GM10248 (cell line): ENCODE measurements around the gene KICS2.

Source experiments
- CTCF ChIA-PET: fragments of 300-600 bp; sonication (Branson Sonifier 250); formaldehyde crosslinking; extraction: SDS; loops from one replicate; lab custom pipeline; 2021; ENCODE audit warnings: antibody characterized with exemption; lab: Yijun Ruan, JAX
- POLR2A ChIA-PET: fragments of 350-650 bp; sonication (Branson Sonifier 250); formaldehyde crosslinking; extraction: SDS; loops from one replicate; lab custom pipeline; 2020; ENCODE audit warnings: antibody characterized with exemption; lab: Yijun Ruan, JAX
- DNase-seq: peaks from one replicate; pipeline ENCODE4 v3.0.0; 2012; ENCODE audit errors: extremely low spot score
- TF ChIP-seq, protein P1 (sequence below): IDR thresholded peaks from 2 replicates; pipeline ENCODE4 v1.5.1; 2012; ENCODE audit warnings: mild to moderate bottlenecking, low read depth; ENCODE audit errors: extremely low read depth, missing control alignments, control extremely low read depth

KICS2 gene

DNA sequence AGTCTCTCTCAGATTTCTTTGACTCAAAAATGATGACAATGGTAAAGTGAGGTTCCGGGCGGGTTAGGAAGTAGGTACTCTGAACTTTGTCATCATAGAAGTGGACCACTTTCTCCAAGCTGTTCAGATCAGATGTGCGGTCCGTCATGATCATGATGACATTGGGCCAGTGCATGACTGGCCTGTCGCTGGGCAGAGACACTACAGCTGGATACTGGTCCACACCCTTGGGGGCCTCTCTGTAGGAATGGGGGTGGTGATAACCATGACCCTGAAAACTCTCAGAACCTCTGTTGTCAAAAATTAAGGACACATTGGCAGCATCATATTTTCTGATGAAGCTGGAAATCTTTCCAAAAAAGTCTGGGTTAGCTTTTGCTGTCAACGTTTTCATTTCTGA lies 28.2 kb downstream of the KICS2 start:
- CTCF ChIA-PET = no interaction called here
- no peak for DNase-seq
- POLR2A ChIA-PET = no interaction called here
- TF ChIP-seq, protein P1, sequence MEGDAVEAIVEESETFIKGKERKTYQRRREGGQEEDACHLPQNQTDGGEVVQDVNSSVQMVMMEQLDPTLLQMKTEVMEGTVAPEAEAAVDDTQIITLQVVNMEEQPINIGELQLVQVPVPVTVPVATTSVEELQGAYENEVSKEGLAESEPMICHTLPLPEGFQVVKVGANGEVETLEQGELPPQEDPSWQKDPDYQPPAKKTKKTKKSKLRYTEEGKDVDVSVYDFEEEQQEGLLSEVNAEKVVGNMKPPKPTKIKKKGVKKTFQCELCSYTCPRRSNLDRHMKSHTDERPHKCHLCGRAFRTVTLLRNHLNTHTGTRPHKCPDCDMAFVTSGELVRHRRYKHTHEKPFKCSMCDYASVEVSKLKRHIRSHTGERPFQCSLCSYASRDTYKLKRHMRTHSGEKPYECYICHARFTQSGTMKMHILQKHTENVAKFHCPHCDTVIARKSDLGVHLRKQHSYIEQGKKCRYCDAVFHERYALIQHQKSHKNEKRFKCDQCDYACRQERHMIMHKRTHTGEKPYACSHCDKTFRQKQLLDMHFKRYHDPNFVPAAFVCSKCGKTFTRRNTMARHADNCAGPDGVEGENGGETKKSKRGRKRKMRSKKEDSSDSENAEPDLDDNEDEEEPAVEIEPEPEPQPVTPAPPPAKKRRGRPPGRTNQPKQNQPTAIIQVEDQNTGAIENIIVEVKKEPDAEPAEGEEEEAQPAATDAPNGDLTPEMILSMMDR = no peak

DNA sequence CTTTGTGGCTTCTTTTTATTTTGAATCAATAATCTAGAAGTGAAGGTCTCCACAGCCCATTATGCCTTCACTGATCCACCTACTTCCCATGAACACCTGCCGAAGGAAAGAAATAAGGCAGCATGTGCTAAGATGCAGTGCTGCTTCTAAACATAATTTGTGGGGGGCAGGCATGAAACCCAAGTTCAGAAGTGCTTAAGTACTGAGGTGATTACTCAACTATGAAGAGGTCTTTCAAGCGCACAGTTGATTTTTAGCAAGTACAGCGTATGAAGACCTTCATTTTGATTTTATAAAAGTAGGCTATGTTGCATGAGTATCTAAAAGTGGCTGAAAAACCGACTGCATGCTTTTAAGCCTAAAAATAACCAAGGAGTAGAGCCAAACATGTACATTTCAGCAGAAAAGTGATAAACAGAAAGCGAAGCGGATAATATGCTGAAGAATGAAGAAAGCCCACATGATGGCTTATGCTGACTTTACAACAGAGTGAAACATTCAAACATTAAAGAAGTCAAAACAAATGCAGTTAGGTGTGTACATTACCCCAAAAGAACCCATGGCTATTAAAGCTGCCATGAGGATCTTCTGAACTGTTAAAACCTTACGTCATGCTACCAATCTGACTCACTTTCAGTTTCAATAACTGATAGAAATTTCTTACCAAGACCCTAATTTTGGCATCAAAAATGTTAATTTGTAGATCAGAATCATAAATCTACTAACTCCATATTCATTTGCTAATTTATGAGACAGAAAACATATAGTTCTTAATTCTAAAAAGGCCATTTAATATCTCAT lies 29.3 kb downstream of the KICS2 start:
- peak; percentile 57 for DNase-seq
- TF ChIP-seq, protein P1 = no peak
- ChIA-PET CTCF (no interaction called here), POLR2A (no interaction called here)

DNA sequence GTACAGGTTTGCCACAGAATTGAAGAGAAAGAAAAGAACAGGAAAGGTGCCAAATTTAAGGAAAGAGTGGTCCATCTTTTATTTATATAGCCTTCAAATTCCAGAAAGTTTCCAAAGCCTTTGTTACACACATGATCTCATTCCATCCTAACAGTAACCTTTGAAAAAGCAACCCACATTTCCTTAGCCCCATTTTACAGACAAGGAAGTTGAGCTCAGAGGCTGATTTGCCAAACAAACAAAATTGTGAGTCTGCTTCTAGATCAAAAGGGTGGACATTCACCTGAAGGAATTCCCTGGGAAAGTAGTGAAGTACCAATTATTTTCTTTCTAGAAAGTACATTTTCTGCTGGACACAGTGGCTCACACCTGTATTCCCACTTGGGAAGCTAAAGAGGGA lies 32.0 kb downstream of the KICS2 start:
- ChIA-PET CTCF (no interaction called here), POLR2A (no interaction called here)
- TF ChIP-seq, protein P1 = no peak
- DNase-seq = no peak

DNA sequence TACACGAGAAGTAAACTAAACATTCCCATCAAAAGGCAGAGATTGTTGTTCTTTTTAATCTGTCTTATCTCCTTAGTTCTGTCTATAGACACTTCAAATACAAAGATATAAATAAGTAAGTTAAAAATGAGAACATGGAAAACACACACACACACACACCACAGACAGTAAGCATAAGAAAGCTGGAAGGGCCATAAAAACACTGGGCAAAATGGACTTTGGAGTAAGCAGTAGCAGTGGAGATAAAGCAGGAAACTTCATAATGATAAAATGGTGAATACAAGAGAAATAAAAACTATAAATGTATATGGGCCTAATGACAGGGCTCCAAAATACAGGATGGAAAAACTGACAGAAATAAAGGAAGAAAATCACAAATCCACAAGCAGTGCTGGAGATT lies 32.6 kb downstream of the KICS2 start:
- DNase-seq = no peak
- TF ChIP-seq, protein P1 = no peak
- CTCF ChIA-PET = no interaction called here
- POLR2A ChIA-PET = no interaction called here

DNA sequence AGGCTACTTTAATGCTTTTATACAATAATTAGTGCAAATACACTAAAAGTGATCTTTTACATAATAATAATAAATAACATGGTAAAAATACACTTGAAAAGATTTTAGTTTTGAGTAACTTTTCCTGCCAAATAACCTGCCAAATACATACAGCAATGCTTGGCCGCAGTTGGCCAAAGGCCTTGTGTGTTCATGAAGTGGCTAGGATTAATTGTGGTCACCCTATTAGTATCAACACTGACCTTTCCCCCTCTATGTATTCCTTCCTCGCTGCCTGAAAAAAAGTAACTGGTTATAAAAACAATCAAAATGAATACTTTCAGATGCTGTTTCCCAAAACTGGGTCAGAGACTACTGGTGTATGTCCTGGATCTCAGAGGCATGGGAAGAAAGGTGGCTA lies 34.3 kb downstream of the KICS2 start:
- ChIA-PET POLR2A (no interaction called here), CTCF (no interaction called here)
- no peak for DNase-seq
- TF ChIP-seq, protein P1 = no peak

DNA sequence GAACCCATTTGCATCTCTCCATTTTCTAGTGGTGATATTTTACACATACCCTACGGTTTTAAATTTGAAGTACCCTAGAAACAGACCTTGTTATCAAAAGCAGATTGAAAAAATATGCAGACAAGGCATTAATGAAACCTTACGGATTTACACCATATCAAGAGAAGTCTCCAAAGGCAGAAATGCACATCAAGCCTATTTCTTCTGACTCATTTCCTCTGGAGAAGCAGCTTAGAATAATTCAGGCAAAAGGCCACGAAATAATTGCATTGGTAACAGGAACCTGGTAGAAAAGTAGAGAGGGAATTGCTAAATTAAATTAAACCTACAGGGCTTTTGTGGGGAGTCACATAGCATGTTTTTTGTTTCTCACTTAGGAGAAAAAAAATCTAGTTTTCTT lies 34.7 kb downstream of the KICS2 start:
- TF ChIP-seq, protein P1 = no peak
- ChIA-PET POLR2A (no interaction called here), CTCF (no interaction called here)
- DNase-seq = no peak
